CD4-positive, alpha-beta T cell treated with Interleukin-17A for 1 hour (primary cell): ENCODE results near the gene ANGPT4.

Experiments
- DNase-seq: peaks from one replicate; pipeline ENCODE4 v3.0.0-alpha.2; 2020

The ANGPT4 gene

DNA sequence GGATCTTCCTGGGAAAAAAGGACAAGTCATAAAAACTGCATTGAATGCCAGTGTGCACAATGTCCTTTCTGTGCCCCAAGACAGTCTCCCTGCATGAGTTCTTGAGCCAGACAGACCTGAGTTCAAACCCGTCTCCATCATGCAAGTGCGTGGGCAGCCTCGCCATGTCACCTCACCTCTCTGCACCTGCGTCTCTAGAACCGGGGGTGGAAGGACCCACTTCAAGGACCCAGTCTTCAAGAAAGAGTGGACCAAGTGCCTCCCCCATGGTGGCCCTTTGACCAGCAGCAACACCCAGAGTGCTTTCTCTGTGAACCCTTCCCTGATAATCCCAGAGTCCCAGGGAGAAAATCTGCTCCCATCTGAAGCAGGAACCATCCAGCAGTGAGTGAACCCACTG is 23.5 kb upstream of the ANGPT4 start:
- DNase-seq = no peak

DNA sequence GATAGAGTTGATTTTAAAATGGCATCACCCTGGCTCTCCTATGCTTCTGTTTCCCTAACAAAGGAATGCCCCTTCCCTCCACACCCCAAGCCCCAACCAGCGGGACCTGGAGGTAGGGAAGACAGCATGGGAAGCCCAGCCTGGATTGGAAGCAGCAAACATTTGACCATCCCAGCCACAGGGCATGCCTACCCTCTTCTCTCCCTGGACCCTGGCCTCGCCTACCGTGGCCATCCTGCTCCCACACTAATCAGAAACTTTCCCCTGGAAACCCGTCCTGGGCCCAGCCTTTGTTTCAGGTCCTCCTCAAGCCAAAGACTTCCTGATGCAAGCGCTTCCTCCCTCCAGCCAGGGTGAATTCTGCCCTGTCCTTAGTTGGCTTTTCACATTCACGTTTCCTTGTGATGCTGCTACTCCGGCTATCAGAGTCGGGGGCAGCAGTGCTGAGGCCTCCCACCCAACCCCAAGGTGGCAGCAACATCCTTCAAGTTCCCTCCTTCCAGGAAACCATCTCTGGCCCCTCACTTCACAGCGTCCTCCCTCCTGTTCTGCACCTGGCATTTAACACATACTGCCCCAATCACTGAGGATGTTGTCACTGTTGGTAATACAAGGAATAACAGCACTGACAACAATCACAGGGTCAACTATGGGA is 18.2 kb upstream of the ANGPT4 start:
- no peak for DNase-seq

DNA sequence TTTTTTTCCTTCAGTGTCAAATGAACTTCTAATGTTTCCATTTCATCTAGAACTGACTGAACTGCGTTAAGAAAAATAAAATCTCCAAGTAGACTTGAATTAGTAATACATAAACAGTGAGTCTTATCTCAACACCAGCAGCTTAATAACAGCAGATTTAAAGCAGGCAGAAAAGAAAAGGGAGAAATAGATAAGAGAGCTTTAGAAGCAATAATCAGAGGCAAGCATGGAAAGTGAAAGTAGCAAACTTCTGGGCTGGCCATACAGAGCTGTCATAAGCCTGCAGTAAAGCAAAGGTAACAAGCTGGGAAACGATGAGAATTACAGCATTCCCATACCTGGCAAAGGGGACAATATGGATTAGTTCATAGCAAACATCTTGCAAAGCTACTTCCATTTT is 16.9 kb upstream of the ANGPT4 start:
- DNase-seq = no peak

DNA sequence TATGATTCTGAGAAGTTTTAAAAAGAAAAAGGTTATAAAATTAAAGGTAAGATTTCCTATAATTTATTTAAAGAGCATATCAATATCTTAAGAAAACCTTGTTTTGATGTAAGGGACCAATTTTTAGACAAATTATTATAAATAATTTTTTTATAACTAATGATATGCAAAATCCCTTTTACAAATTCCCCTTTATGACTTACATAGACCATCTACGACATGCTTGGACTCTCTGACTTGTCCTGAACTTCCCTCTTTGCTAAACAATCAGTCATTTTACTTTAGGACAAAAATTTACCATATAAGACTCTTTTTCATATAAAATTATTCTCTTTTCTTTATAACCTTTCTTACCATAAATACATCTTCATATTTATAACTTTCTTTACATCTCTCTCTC is 15.3 kb upstream of the ANGPT4 start:
- no peak for DNase-seq

DNA sequence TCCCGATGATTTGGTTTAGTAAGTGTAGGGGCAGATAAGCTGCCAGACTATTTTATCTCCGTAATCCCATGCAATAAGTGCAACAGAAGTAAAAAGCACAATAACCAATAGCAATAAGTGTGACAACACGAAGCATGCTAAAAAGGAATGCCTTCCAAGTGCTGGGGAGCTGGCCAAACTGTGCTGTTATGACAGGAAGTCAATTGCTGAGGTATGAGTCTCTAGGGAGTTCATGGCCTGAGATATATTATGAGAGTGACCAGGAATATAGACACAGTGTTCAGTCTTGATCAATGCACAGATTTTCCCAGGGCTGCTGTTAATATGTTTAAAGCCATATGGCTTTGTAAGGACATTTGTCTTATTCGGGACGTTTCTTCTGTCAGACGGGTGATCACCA is 10.5 kb upstream of the ANGPT4 start:
- no peak for DNase-seq

DNA sequence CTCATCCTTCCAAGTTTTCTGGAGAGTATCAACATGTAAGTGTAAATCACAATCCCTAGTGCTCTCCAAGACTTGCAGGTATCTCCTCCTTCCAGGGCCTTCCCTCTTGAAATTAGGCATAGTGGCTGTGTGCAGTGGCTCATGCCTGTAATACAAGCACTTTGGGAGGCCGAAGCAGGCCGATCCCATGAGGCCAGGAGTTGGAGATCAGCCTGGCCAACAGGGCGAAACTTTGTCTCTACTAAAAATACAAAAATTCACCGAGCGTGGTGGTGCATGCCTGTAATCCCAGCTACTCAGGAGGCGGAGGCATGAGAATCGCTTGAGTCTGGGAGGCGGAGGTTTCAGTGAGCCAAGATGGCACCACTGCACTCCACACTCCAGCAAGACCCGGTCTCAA is 9.4 kb upstream of the ANGPT4 start:
- DNase-seq = no peak

DNA sequence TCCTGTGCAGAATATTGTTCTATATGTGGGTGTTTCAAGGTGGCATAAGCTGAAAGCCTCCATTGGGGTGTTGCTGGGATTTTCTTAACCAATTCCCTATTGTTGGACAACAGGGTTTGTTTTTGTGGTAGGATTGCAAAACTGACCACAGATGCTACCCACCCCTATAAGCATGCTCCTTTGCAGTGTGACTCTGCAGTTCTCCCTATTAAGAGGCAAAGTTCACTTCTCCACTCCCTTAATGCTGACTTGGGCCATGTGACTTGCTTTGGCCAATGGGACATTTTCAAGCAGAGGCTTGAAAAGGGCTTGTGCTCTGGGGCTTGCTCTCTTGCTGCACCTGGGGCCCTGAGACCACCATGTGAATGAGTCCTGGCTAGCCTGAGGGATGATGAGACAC is 8.5 kb upstream of the ANGPT4 start:
- DNase-seq = no peak

DNA sequence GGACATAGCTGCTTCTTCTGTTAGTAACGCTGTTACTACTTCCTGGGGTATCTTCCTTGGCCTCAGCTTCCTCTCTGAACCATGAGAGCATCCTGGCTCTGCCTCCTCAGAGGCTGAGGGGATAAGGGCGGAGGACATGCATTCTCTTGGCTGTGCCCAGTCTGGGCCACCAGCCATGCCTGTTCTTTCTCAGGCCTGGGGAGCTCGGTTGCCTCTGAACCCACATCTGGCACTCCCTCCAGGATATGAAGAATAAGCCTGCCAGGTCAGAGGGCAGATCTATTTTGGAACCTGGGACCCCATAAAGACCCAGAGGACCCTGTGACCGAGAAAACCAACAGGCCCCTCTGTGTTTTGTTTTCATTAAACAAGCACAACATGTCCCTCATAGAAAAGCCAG is 6.6 kb upstream of the ANGPT4 start:
- DNase-seq = no peak

DNA sequence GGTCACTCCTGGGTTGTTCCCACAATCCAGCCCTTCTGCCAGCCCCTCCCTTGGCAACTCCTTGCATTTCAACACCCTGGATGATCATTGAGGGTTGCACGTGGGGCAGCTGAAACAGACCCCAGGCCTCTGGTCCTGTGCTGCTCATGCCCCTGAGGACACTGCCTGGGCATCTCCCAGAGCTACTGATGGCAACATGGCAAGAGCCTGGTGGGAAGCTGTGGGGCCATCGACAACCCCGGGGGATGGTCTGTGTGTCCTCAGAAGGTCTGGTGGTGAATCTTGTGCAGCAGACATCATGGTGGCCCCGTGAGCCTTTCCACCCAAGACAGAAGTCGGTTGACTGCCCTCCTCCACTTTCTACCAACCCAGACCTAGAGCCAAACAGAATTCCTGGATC is 4.9 kb upstream of the ANGPT4 start:
- no peak for DNase-seq

DNA sequence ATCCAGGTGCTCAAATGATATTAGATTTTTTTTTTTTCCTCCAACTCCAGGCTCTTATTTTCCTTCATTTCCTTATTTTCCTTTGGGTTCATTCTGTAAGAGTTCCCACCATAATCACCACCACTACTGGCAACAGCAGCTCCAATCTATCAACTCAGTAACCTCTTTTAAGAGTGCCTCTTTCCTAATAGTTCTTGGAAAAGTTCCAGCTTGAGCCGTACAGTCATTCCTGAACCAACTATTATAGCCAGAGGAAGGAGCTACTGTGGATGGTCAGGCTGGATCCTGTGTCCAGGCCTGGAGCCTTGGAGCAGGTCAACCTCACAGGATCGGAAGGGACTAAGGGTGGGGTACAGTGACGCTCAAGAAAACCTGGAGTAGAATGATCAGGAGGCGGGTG is 4.2 kb upstream of the ANGPT4 start:
- no peak for DNase-seq

DNA sequence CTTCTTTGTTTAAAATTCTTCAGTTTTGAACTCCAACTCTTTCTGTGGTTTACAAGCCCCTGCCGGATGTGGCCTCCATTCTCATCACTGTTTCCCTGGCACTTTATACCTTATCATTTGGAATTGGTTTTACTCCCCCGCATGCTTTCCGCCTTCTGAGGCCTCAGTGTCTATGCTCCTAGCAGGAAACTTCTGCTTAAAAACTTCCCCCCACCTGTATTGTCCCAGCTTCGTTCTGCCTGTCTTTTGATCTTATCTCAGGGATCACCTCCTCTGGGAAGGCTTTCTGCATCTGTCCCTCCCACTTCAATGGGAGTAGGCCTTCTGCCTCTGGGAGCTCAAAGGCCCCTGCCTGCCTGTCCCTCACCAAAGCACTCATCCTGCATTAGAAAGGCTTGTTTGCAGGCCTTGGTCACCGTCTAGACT is 3.4 kb upstream of the ANGPT4 start:
- no peak for DNase-seq

DNA sequence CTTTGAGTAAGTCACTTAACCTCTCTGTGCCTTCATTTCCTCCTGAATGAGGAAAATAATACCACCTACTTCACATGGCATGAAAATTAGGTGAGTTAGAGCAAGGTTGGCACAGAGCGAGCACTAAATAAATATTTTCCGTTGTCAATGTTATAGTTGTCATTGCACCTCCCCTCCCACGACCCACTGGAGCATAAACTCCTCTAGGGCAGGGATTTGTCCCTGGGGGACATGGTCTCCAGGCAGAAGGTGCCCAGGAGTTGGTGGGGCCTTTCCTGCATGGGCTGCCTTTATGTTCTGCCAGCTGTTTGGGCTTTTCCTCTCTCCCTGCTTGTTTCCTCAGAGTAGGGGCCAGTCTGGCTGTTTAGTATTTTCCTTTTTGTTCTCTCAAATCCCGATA is 1.3 kb upstream of the ANGPT4 start:
- no peak for DNase-seq

DNA sequence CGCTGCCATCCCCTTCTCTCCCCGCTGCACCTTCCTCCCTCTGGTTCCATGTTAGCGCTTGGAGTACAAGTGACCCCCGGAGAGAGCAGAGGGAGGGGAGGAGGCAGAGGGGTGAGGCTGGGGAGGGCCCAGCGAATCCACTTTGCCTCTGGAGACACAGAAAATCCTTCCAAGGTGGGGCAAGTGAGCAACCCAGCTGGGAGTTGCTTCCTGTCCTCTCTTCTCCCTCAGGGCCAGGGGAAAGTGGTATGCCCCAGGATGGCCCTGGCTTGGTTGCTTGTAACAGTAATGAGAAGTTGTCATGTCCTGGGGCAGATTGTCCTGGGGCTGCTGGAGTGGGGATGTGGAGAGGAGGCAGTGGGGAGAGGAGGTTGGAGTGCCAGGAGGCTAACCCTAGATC is 691 bp upstream of the ANGPT4 start:
- DNase-seq = no peak

DNA sequence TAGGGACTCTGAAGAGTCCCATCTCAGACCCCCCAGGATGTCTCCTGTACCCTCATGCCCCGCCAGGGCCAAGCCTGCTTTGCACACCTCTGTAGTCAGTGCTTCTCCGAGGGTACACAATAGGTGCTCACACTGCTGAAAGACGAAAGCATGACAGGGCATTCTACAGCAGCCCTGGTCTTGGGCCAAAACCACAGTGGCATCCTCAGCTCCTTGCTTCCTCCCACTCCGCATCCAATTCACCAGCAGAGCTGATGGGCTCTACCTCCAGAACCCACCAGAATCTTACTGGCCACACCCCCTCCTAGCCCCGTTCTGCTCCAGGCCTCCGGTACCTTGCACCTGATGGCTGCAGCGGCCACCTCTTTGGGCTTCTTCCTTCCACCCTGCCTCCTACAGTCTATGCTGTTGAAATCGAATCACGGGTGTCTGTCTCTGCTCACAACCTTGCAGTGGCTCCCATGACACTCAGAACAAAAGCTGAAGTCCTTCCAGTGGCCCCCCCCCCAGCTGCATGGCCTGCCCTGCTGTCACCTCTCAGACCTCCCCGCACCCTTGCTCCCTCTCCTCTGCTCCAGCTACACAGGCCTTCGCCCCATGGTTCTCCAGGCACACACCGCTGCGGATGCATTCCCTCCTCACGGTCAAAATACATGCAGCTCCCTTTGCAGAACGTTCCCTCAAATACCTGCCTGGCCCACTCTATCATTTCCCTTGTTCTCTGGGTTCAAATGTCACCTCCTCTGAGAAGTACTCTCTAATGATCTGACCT is 1.2 kb downstream of the ANGPT4 start:
- DNase-seq = no peak

DNA sequence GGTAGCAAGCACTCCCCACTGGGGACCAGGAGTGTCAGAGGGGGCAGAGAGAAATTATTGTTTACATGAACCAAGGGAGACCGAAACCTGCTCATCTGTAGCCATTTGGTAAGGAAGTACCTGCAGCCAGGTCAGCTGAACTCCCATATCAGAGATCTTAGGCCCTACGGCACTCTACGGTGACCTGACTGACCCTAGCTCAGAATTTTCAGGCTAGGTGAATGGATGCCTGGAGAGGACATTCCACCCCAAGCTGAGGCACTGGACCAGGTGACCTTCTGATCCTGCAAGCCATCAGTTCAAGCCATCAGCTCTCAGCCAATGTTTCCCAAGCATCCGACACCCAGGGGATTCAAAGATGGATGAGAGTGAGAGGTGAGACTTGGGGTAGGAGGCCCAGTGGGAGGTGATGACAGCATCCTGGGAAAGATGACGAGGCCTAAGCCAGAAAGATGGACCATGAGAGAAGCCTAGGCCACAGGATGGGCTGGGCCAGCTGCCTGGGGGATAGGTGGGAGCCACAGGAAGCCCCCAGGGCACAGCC is 2.8 kb downstream of the ANGPT4 start:
- DNase-seq = no peak

DNA sequence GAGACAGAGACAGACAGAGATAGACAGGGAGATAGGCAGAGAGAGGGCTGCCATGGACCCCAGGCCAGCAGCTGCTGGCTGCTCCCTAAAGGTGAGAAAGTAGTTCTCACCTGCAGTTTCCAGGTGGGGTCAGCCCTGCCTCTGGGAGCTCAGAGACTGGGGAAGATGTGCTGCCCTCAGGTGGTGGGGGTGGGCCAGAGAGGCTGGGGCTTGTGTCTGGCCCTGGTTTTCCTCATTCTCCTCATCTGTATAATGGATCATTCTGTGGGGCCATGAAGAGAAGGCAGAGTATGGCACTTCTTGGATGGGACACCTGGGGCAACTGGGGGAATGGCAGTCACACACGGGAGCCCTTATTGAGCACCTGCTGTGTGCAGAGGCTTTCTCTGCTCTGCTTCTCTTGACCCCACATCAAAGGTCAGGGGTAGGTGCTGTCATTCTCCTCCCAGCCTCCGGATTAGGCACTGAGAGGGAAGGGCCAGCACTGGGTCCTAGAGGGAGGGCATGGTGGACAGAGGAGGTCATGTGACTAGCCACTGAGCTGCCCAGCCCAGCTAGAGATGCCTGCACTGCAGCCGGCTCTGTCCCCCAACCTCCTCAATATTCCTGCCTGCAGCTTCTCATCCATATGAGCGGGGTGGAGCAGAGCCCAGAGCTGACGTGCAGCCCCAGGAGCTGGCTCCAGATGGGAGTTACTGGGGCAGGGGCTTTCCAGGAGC is 4.1 kb downstream of the ANGPT4 start:
- DNase-seq = peak; percentile 13

DNA sequence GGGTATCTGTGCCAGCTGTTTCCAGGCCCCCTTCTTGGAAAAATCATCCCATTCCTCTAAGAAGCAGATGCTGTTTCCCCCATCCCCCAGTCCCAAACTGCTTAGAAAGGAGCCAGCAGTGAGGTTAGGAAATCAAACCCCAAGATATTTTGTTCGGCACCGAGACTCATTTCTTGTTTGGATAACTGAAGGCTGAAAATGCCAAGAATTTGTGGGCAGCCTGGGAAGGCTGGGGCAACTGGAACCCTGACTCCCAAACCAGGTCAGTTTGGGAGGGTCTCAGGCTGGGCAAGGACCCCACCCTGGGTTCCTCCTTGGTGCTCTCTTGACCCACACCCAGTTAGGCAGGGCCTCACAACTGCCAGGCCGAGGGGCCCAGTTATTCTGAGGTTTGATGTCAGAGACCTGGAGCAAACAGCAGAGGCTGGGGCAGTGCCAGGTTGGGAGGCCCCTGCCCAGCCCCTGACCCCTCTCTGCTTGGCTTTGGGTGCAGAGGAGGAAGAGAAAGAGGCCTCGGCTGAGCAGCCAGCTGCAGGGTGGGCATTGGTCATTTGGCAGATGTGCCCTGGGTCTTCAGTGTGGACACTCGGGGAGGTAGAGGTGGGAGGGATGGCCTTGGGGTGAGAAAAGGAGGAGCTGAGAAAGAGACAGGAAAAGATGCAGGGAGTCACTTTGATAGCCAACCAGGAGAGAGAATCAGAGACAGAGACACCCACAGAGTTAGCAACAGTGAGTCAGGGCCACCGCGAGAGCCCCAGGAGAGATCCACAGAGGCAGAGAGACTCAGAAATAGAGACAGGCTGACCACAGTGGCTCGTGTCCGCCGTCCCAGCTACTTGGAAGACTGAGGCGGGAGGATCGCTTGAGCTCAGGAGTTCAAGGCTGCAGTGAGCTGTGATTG is 5.0 kb downstream of the ANGPT4 start:
- DNase-seq = no peak

DNA sequence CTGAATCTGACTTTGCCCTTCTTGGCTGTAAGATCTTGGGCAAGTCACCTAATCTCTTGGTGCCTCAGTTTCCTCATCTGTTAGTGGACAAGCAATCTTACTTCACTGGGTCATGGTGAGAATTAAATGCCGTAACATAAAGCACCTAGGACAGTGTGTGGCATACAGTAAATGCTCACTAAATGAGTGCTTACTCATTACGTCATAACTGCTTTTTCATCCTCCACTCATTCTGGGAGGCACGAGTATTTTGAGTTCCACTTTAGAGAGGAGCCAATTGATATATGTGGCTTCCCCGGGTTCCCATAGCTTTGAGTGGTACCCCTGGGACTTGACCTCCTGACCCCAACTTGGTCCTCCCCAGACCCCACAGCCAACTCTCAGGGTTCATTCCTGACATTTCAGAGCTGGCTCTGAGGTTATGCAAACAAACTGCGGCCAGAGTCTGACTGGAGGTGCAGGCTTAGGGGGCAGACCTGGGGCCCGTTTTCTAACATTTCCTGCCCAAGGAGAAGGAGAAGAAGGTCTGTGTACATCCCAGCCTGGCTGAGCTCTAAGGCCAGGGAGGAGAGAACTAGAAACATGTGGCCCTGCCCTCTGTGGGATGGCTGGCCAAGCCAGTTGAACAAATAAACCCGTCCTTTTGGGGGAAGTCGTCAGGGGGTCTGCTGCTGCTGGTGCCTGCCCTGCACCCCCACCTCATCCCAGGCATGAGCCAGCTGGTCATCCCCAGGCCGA is 5.8 kb downstream of the ANGPT4 start:
- no peak for DNase-seq

DNA sequence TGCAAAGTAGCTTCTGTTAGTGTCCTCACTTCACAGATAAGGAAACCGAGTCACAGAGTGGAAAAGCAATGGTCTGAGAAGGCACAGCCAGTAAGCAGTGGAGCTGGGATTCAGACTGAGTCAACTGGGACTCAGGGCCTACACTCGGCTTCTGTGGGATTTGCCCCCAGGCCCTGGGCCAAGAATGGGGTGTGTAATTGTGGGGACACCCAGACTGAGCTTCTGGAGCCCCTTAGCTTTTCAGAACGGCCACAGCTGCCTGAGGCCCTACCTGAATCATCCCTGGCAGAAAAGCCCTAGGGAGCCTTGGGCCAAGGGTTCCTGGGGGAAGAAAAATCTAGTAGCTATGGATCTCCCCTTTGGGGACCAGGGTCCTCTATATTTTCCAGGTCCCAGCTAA is 6.5 kb downstream of the ANGPT4 start:
- DNase-seq = no peak

DNA sequence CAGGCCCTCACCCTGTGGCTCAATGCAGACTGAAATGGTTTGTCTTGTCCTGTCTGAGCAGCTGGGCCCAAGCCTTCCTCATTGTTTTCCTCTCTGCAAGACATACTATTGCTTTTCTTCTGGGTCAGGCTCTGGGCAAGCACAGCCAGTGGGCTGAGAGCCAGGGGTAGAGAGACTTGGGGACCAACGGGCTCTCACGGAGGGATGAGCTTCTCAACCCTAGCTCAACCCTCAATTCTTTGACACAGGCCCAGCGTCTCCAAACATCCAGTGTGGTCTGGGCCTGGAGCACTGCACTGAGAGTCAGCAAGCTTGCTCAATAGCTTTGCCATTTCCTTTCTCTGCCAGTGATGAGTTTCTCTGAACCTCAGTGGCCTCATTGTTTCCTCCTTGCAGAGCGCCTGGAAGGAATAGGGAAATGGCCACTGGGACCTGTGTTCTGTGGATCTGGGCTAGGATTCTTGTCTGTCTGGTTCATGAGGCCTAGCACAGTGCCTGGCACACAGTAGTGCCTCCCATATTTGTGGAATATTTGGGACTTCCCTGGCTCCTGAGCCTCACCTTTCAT is 9.3 kb downstream of the ANGPT4 start:
- DNase-seq = no peak

DNA sequence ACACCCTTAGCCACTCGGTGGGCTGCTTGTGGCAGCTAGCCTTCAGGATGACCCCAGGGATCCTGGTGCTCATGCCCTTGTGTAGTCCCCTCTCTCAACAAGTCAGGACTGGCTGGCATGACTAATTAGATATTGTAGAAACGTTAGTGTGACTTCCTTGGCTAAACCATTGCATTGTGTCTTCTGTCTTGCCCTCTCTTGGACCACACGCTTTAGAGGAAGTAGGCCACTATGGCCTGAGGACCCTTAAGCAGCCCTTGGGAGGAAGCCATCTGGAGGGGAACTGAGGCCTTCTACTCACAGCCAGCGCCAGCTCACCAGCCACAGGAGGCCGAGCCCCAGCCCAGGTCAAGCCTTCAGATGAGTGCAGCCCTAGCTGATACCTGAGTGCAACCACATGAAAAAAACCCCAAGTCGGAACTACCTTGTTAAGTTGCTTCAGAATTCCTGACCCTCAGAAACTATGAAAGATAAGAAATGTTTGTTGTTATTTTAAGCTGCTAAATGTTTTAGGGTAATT is 10.1 kb downstream of the ANGPT4 start:
- DNase-seq = no peak
